Rectal smooth muscle tissue (tissue), 1 donor: Measurements from ENCODE around the gene GDA.

ENCODE experiments used
- H3K27ac ChIP-seq: one replicate; pipeline ENCODE4 v1.7.0; 2013; ENCODE audit warnings: low read depth, low read length, inconsistent platforms
- H3K27me3 ChIP-seq: one replicate; pipeline ENCODE4 v1.7.0; 2013; ENCODE audit warnings: low read length; ENCODE audit not compliant: control insufficient read depth, insufficient read depth
- H3K36me3 ChIP-seq: one replicate; pipeline ENCODE4 v1.7.0; 2013; ENCODE audit warnings: low read length; ENCODE audit not compliant: control insufficient read depth, insufficient read depth
- H3K4me1 ChIP-seq: one replicate; pipeline ENCODE4 v1.7.0; 2013; ENCODE audit warnings: low read length; ENCODE audit not compliant: control insufficient read depth, insufficient read depth
- H3K4me3 ChIP-seq: one replicate; pipeline ENCODE4 v1.7.0; 2013; ENCODE audit warnings: low read length
- H3K9ac ChIP-seq: one replicate; pipeline ENCODE4 v1.7.0; 2013; ENCODE audit warnings: low read length

Gene GDA

GRCh38 chr9:72149231-72149975 is at the start of gene GDA:
TSS of gene GDA (plus strand) at chr9:72149440. CDS start at chr9:72149560, 120 bp downstream.
- H3K9ac ChIP-seq = no peak within 1 kb of the TSS
- H3K27ac ChIP-seq = no peak within 1 kb of the TSS
- H3K36me3 ChIP-seq = no peaks in the 10 kb centered on the region
- H3K4me3 ChIP-seq = peak within 1 kb of the TSS; percentile 51
- H3K4me1 ChIP-seq = no peaks in the 10 kb centered on the region
- no peaks in the 10 kb centered on the region for H3K27me3 ChIP-seq

DNA sequence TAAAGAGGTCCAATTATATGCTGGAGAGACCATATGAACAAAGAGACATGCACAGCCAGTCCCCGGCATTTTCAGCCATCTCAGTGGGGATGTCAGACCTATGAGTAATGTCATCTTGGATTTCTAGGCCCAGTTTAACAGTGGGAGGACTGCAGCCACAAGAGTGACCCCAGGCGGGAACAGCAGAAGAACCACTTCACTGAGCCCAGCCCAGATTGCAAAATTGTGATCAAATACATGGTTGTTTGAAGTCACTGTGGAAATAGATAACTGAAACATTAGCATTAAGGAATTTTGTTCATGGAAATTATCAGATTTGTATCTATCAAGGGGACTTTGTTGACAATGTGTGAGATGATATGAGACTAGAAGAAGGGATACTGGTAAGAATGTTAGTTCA is 46.7 kb upstream of the GDA start:
- H3K9ac ChIP-seq = no peak overlapping the region

DNA sequence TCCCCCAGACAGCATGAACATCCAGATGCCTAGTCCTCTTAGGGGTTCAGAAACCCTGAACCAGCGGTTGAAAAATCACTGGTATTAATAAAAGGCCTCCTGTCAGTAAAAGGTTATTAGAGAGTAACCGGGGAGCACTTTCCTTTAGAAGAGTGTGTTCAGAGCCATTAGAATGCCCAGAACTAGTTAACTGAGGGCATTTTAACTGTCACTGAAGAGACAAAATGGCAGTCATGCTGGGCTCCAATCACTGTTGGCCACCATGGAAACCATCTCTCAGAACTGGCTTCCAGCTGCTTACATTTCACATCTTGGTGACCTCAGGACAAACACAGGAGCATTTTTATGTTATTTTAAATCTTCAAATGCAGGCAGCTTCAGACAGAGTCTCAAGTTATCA is 36.2 kb upstream of the GDA start:
- Histone ChIP-seq H3K27ac (no peak overlapping the region), H3K4me1 (no peaks in the 10 kb centered on the region), H3K27me3 (no peaks in the 10 kb centered on the region), H3K36me3 (no peaks in the 10 kb centered on the region), H3K9ac (no peak overlapping the region), H3K4me3 (no peak overlapping the region)

More for the DNA sequence above, 46.7 kb upstream of the GDA start:
- Histone ChIP-seq H3K4me1 (no peaks in the 10 kb centered on the region), H3K27me3 (no peaks in the 10 kb centered on the region), H3K4me3 (no peak overlapping the region), H3K27ac (no peak overlapping the region), H3K36me3 (no peaks in the 10 kb centered on the region)

DNA sequence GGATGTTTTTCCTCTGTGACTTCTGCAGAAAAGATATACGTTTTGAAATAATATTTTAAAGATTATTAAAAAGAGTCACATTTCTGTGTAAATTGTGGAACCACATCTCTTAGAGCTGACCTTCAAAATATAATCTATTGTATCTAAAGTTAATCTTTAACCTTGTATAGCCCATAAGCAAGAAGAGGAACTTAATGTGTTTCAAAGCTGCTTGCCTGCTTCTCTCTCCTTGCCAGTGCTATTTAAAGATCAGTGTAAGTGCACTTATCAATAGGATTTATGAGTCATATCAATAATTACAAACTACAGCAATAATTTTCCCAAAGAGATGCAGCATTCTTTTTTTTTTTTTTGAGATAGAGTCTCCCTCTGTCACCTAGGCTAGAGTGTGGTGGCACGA is 29.4 kb upstream of the GDA start:
- H3K27ac ChIP-seq = no peak overlapping the region
- H3K27me3 ChIP-seq = no peaks in the 10 kb centered on the region
- no peak overlapping the region for H3K4me3 ChIP-seq
- H3K36me3 ChIP-seq = no peaks in the 10 kb centered on the region
- no peak overlapping the region for H3K9ac ChIP-seq
- no peaks in the 10 kb centered on the region for H3K4me1 ChIP-seq

GRCh38 chr9:72124947-72125346 is 24.3 kb upstream of the GDA start:
- no peaks in the 10 kb centered on the region for H3K4me1 ChIP-seq
- no peak overlapping the region for H3K4me3 ChIP-seq
- H3K9ac ChIP-seq = no peak overlapping the region
- H3K36me3 ChIP-seq = no peaks in the 10 kb centered on the region
- H3K27ac ChIP-seq = no peak overlapping the region
- H3K27me3 ChIP-seq = no peaks in the 10 kb centered on the region

DNA sequence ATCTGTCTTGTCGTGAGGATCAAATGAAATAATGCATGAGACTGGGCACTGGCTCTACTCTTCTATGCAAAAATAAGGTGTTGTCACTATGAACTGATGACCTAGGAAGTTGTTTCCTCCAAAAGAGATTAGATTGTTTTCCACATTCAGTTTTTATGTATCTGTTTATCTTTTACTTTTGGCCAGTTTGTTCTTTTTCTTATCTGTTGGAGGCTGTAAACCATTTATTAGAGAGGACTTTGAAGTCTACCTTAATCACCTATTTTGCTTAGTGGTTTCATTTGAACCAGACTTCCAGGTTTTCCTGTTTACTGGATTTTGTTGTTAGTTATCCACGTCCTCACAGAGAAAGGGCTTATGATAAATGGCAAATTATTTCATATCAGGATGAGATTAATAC is 21.5 kb upstream of the GDA start:
- Histone ChIP-seq H3K9ac (no peak overlapping the region), H3K27ac (no peak overlapping the region), H3K36me3 (no peaks in the 10 kb centered on the region), H3K4me1 (no peaks in the 10 kb centered on the region), H3K4me3 (no peak overlapping the region), H3K27me3 (no peaks in the 10 kb centered on the region)

- H3K4me1 ChIP-seq = no peaks in the 10 kb centered on the region
- H3K36me3 ChIP-seq = no peaks in the 10 kb centered on the region
- no peak overlapping the region for H3K4me3 ChIP-seq
- no peaks in the 10 kb centered on the region for H3K27me3 ChIP-seq
- H3K27ac ChIP-seq = no peak overlapping the region
- no peak overlapping the region for H3K9ac ChIP-seq
Measured at GRCh38 chr9:72128526-72128925, 20.7 kb upstream of the GDA start.

DNA sequence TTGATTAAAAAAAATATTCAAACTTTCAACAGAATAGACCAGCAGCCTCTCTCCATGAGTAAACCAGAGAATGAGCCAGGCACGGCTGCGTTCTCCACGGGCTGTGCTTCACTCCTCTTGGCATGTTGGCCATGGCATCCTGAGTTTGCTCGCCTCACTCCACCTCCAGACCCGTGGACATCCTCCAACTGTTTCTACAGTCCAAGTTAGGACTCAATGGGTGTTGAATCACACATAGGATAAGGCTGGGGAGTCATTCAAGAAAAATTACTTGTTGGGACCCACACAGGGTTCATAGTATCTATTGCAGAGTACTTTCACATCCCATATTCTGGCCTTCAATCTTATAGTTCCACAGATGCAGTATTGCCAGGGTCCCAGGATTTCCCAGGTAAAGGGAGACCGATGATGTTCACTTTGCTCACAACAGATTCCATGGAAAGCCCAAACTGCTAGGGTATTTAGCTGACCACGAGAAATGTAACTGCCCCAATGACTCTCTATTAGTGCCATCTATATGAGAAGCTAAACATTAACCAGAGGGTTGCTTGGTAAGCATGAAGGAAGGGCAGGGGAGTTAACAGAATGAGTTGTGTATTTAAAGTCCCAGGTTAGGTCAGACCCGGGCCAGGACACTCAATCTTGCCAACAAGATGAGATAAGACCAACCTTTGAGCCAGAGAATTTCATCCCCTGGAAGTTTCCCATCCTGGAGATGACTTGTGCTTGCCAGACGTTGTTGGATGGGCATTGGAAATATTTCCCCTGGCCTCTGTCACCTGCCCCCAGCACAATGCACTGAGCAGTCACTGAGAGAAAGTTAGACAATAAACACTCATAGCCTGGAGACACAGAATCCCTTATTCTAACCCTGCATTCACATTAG is 19.7 kb upstream of the GDA start:
- Histone ChIP-seq H3K4me3 (no peak overlapping the region), H3K27ac (no peak overlapping the region), H3K27me3 (no peaks in the 10 kb centered on the region), H3K9ac (no peak overlapping the region), H3K4me1 (no peaks in the 10 kb centered on the region), H3K36me3 (no peaks in the 10 kb centered on the region)

- Histone ChIP-seq H3K27ac (no peak overlapping the region), H3K4me1 (no peaks in the 10 kb centered on the region), H3K27me3 (no peaks in the 10 kb centered on the region), H3K4me3 (no peak overlapping the region), H3K36me3 (no peaks in the 10 kb centered on the region), H3K9ac (no peak overlapping the region)
Measured at GRCh38 chr9:72130321-72130720, 18.9 kb upstream of the GDA start.

GRCh38 chr9:72131206-72131605 is 18.0 kb upstream of the GDA start:
- Histone ChIP-seq H3K9ac (no peak overlapping the region), H3K4me1 (no peaks in the 10 kb centered on the region), H3K27ac (no peak overlapping the region), H3K27me3 (no peaks in the 10 kb centered on the region), H3K36me3 (no peaks in the 10 kb centered on the region), H3K4me3 (no peak overlapping the region)

- H3K4me1 ChIP-seq = no peaks in the 10 kb centered on the region
- no peak overlapping the region for H3K27ac ChIP-seq
- H3K4me3 ChIP-seq = no peak overlapping the region
- H3K27me3 ChIP-seq = no peaks in the 10 kb centered on the region
- H3K36me3 ChIP-seq = no peaks in the 10 kb centered on the region
- H3K9ac ChIP-seq = no peak overlapping the region
Measured at GRCh38 chr9:72132052-72132451, 17.2 kb upstream of the GDA start.

- Histone ChIP-seq H3K27ac (no peak overlapping the region), H3K9ac (no peak overlapping the region), H3K4me1 (no peaks in the 10 kb centered on the region), H3K36me3 (no peaks in the 10 kb centered on the region), H3K27me3 (no peaks in the 10 kb centered on the region), H3K4me3 (no peak overlapping the region)
Measured at GRCh38 chr9:72133365-72134035, 15.7 kb upstream of the GDA start.
